B cell (primary cell): ENCODE measurements around the gene C10orf105.

Source experiments
- CTCF ChIP-seq: fragments of 200-600 bp; IDR thresholded peaks from one replicate; pipeline ENCODE4 v1.8.0; 2022; ENCODE audit warnings: antibody characterized with exemption, mild to moderate bottlenecking
- EZH2 ChIP-seq: IDR thresholded peaks from 2 replicates; pipeline ENCODE4 v1.6.1; 2012; ENCODE audit warnings: borderline replicate concordance, low read depth, mild to moderate bottlenecking, moderate library complexity, low read length; ENCODE audit not compliant: insufficient read depth, poor library complexity, severe bottlenecking

GRCh38 chr10:71751515-71752224 is 32.1 kb upstream of the C10orf105 start:
- TF ChIP-seq EZH2 (no peak), CTCF (no peak)
